HG03520 (cell line): Measurements from ENCODE around the gene WWTR1.

ENCODE experiments used
- ATAC-seq: cut with Tn5 transposase; IDR thresholded peaks from one replicate; pipeline ENCODE4 v1.9.1; 2021; ENCODE audit warnings: mild to moderate bottlenecking, moderate library complexity; ENCODE audit not compliant: unreplicated experiment

WWTR1 gene

DNA sequence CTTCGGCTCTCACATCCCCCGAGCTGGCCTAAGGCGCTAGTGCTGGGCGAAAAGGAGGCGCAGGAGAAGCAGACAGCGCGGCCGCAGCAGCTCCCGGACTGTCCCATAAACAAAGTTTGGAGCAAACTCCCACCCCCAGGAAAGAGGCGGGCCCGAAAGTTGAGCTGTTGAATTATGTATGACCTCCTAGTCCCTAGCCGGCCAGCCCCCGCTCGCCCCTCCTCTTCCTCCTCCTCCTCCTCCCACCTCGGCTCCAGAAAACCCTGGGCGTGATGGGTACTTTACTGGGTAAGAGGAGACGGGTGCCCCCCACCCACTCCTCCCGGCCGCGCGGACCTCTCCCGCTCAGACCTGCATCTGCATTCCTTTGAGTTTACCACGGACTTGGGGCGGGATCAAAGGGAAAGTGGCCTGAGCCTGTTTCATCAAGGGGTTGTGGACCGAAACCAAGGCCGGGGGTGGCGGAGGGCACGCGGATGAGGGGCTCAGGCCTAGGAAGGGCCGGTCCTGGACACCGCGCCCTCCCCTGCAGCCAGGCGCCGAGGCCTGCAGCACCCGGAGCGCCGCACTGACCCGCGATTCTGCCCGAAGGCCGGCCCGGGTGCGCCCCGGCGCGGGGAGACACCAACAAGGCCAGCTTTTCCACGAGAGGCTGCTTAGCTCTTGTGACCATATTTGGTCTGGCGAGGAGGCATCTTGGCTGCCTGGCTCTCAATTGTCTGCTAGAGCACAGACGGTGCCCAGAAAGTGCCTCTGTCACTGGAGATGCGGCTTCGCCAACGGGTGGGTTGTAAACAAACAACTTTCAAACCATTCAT lies at the start of gene WWTR1:
WWTR1 (minus strand) TSS at position 100 of the 818 bp plus-strand sequence. CDS start 719 bp downstream, outside the sequence.
- peak; percentile 85 for ATAC-seq

DNA sequence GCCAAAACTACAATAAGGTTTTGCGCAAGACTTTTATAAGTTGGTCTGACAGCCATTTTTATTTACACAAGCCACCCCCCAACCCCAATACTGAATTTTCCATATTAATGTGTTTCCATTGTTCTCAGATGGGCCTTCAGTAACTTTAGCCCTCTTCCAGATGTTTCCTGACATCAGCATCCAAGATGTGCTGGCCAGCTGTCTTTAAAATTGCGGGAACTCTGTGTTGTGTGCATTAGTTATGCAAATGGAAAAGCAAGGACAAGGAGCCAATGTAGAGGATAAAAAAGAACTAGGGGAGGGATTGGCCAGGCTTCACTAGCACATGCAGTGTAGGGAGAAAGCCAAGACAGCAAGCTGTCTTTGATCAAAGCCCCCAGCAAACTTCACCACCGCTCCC lies 49.1 kb upstream of the WWTR1 start:
- ATAC-seq = no peak

DNA sequence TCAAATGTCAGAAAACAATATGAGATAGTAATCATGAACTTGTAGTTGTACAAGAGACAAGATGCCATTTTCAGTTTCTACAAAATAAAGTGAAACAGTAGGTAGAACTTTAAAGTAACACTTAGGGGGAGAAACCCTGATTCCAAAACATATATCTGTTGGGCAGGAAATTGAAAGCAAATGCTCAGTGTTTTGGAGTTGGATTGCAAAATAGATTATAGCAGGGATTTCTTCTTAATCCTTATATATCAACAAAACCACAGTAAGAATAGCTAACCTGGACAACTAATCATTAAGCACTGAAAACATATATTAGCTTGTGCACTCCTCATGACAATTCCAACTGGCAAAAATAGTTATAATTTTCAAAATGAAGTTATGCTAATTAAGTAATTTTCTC lies 47.6 kb upstream of the WWTR1 start:
- ATAC-seq = no peak

DNA sequence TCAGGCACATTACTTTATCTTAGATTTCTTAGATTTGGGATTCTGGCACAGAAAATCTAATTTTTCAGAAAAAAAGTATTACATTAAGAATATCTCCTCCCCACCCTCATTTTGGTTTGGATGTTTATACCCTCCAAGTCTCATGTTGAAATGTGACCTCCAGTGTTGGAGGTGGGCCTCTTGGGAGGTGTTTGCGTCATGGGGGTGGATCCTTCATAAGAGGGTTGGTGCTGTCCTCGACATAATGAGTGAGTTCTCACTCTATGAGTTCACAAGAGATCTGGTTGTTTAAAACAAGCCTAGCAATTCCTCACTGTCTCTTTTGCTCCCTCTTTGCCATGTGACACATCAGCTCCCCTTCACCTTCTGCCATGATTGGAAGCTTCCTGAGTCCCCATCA lies 45.6 kb upstream of the WWTR1 start:
- no peak for ATAC-seq

DNA sequence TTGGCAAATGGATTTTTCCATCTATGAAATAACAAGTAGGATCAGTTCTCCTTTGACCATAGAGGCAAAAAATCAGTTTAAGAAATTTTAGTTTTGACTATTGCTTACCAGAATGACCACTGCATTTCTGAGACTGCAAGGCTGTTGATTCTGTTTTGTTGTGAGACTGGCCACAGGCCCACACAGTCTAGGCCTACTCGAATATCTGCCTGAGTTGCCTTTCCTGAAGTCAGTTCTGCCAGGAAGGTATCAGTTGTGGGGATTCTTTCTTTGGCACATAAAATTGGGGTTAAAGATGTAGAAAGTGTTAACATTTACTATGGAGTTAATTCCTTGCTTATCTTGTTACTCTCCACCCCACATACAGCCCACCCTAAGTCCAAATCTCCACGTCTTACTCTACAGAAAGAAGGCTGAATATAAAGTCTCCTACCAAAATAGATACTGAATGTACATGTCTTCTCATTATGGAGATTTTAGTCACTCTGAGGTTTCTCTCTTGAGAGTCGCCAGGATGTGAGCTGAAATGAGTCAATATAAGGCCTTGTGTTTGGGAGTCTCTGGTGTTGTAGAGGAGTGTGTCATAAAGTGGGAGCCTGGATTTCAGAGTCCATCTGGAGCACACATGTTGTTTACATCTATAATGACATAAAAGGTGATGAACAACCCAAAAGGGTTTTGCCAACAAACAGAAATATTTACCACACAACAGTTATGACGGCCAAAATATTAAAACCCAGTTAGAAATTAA lies 45.0 kb upstream of the WWTR1 start:
- ATAC-seq = no peak

DNA sequence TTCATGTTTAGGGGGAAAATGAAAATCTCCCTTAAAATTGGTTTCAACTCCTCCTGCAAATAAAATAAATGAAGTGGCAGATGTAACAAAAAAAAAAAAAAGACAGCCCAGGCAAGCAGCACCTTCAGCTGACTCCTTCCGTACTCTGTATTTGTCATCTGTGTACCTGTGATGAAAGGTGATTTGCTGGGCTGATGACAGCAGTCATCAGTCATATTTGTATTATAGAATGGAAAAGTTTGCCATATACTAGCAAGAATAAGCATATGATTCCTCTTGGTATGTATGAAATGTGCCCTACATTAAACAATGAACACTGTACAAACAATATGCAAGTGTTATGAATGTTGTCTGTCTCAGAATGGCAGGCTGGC lies 44.1 kb upstream of the WWTR1 start:
- ATAC-seq = no peak

DNA sequence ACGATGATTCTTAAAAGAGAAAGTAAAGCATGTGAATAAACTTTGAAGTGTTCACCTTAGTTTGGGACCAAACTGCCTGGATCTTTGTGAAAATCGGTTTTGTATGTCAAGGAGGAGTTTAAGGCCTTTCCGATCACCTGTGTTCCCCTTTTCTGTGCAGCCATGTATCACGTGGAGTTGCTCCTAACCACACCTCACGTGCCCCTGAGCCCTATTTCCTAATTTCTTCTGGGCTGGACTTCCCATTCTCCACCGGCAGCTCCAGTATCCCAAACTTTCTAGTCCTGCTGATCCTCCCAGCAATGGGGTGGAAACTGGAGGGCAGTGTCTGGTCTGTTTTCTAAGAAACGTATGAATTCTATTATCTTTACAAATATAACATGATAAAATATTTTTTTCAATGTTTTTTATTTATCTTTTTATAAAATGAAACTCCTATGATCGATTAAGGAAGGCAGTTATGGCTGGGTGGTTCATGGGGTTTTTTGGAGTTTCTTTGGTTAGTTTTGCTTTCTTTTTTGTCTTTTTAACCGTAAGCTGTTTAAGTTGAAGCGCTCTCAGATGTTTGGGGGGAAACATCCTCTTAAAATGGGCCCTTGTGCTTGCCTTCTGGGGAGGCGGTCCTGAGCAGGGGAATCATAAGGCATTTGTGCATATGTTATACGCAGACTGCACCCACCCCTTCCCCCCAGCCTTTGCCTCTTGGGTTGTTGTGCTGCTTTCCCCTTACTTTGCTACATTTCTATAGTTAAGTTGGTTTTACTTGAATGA lies 43.6 kb upstream of the WWTR1 start:
- ATAC-seq = no peak

DNA sequence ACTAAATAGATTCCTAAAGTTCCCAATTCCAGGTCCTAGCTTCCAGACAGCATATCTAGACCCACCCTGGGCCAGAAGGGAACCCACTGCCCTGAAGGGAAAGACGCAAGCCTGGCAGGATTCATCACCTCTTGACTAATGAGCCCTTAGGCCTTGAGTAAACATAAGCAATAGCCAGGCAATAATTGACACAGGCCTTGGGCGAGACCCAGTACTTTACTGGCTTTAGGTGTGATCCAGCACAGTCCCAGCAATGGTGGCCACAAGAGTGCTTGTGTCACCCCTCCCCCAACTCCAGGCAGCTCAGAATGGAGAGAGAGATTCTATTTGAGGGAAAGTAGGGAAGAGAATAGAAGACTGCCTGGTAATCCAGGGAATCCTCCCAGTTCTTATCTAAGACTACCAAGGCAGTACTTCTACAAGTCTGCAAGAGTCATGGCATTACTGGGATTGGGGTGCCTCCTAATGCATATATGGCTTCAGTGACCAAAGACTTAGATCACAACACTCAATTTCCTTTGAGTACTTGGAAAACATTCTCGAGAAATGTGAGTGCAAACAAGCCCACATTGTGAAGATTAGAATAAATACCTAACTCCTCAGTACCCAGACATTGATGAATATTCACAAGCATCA lies 30.4 kb upstream of the WWTR1 start:
- no peak for ATAC-seq

DNA sequence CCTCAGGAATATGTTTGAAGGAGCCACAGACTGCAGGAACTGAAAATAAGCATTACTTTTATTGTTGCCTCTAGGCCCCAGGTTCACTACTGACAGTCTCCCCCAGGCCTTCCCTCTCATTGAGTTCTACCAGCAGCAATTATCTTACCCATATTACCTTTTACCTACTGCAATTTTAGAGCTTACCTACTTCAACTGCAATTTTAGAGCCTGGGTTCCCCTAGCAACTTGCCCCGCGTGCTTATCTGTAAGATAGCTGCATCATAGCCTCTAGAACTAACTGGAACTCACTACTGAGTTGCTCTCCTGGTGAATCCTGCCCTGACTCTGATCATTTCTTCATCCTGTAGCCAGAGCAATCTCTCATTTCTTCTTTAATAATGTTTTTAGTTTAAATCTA lies 29.2 kb upstream of the WWTR1 start:
- no peak for ATAC-seq

DNA sequence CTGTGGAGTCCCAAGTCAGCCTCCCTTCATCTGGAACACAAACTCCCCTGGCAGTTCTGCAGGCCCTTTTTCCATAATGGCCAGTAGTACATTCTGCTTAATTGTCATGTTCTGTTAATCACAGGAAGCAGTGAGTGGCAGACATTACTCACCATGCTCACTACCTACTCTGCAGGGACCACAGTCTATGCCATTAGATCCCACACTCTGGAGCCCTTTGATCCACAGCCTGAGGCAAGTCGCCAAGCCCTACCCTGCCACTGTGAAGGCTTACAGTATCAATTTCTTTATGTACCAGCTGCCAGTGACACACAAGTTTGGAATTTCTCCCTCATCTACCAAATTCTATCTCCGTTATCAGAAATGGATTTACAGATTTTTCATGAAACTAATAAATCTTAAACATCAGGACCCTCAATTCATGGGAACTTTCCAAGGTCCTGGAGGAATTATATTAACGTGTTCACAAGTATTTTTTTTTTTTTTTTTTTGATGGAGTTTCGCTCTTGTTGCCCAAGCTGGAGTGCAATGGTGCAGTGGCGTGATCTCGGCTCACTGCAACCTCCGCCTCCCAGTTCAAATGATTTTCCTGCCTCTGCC lies 20.6 kb upstream of the WWTR1 start:
- ATAC-seq = no peak

DNA sequence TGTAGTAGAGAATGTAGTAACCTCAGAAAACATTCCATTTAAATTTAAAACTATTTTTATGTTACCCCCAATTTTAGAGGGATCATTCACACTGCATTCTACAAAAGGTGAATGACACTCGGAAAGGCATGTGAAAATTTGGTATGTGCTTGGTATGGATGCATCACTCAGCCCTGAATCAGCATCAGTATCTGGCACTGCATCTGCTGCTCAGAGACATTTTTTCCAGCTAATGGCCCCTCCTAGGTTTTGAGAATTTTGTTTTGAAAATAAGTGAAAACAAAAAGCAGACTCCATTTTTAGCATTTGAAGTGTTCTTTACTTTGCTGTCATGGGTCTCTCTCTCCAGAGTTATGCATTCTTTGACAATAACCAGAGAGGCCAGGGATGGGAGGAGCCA lies 15.6 kb upstream of the WWTR1 start:
- ATAC-seq = no peak

DNA sequence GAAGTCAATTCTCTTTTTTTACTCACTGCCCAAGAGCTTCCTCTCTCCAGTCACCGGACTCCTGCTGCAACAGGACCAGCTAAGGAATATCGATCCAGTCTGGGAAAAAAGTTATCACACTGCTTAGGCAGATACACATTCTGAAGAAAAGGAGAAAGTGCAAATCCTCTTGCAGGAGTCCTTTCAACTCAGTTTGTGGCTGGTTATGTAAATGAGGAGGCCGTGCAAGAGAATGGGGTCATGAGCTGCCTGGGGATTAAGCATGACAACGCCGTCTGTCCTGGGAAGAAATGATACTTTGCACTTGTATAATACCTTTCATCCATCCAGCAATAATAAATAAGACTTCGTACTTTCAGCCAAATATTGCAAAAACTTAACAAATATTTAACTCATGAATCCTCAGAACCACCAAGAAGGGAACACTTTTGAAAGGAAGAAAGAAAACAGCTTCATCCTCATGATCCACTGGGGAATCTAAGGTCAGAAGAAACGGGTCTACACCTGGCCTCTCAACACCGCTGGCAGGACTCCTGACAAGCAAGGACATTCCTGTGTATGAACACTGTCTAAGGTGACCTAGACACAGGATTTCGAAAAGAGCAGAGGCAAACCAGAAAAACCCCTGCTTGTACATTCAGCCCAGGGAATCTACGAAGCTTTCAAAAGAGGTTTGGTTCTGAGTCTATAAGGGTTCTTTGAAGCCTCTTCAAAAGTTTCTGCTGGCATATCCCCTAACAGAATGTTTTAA lies 13.1 kb upstream of the WWTR1 start:
- ATAC-seq = peak; percentile 44

DNA sequence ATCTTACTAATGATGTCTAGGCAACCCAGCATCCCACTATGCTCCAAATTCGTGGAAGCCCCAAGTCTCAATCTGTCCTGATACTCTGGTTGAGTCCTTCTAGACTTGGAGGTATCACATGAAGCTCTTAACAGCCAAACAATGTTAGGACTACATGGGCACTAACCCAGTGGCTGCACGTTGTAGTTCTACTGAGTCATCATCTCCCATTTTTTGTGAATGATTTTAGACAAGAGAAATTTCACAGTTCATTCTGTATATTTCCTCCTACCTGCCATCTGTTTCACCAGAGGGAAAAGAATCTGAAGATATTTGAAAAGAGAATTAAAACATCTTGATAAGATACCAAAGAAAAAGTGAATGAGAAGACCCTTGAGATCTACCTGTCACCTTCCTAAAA lies 9.8 kb upstream of the WWTR1 start:
- ATAC-seq = no peak

DNA sequence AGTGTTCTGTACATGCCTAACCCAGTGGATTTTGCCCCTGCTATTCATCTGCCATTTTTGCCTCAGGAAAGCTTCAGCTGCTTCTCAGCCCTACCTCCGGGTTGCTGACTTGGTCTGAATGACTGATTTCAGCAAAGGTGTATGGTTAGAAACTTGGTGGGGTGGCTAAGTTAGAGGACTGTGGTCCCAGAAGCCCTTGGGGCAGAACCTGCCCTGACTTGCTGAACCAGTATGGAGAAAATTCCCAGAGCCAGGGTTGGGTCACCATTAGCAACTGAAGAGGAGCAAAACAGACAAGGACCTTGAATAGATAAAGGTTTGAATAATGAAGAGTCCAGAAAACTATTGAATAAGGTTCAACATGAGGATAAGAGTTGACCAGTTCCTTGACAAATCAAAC lies 6.1 kb upstream of the WWTR1 start:
- ATAC-seq = no peak

DNA sequence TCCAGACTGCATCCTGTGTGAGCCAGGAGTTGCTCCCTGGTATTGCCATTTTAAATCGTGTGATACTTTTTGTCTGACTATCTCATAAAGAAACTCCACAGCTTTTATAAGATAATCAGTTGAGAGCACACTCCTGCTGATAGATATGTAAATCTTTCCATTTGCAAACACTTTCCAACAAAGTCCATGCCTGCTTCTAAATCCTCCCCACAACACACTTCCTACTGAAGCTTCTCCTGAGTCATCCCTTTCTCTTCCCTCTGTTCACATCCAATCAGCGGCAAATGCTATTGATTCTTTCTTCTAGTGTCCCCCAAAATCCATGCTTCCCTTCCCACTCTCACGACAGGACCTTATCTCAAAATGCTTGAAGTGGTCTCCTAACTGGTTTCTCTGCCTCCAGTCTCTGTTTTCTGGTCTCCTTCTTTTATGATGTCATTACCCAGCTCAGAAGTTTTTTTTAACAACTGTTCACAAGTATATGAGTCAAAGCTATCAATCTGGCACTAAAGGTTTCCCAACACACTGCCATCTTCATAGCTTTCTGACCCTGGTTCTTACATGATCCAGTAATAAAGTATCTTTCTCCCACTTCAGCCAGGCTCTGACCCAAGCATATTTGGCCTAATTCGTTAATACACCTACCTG lies 4.5 kb upstream of the WWTR1 start:
- no peak for ATAC-seq

DNA sequence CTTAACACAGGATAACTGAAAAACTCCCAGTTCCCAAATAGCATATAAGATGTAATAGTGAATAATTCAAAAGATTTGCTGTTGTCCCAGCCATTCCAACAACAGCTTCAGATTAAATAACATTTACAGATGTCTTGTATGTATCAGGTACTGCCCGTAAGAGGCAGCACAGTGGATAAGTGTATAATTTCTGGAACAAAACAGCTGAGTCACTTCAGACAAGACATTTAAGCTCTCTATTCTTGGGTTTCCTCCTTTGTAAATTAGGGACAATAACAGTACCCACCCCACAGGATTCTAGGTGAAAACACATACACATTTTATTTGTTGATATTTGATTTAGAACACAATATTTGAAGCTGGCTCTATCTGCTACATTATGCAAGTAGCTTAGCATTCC lies 2.6 kb upstream of the WWTR1 start:
- ATAC-seq = no peak

DNA sequence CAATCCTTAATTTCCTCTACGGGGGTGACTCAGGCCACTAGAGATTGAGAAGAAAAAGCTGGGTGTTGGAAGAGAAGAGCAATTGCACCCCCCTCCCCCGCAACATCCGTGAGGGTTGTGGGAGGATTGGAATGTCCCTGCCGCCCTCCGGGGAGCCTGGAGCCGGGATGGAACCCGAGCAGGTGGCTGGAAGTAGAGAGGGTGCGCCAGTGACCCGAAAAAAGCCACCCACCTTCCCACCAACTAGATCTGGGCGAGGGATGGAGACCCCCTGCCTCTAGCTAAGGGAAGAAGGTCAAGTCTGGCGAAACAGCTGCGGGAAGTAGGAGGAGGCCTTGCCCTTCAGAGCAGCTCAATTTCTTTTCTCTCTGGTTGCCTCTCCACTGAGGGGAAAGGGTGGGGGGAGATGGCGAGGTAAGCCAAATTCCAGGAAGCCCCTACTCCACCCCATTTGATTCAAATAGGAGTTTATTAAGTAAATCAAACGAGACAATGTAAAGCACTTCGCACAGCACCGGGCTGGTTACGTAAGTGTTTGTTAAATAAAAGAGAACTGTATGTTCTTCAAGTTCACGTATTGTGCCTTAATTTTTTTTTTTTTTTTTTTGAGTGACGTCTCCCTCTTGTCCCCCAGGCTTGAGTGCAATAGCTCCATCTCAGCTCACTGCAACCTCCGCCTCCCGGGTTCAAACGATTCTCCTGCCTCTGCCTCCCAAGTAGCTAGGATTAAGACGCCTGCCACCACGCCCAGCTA lies 1.1 kb upstream of the WWTR1 start:
- ATAC-seq = peak; percentile 7

DNA sequence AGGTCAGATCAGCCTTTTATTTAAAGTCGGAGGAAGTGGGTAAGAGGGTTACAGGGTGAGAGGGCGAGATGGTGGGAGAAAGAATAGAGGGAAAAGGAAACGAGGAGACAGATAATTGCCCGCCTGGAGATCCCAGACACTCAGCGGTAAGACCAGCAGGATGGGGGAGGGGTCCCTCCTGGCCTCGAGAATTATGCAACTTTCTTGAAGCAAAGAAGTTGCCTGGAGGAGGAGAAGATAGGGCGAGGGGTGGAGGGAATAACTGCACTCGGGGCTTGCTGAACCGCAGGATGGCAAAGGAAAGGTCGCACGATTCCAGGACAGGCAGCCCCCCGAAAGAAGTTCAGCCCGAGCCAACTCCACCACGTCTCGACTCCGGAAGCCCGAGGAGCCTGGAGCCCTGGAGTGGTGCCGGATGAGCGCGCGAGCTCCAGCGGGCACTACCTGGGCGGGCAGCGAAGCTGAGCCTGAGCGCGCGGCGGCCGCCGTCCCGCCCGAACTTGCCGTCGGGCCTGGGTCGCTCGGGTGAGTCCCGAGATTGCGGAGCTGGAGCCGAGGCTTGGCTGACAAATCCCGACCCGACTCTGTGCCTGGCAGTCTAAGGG lies 402 bp downstream of the WWTR1 start:
- peak; percentile 15 for ATAC-seq
